Common myeloid progenitor, CD34-positive (primary cell): Measurements from ENCODE around the gene ABTB2.

Source experiments
- CTCF ChIA-PET: fragments of 350-600 bp; sonication (Branson Sonifier 250); formaldehyde crosslinking; loops from one replicate; lab custom pipeline; 2021; ENCODE audit warnings: antibody characterized with exemption; lab: Charles Lee
- POLR2A ChIA-PET: fragments of 350-600 bp; sonication (Branson Sonifier 250); formaldehyde crosslinking; loops from one replicate; lab custom pipeline; 2021; ENCODE audit warnings: antibody characterized with exemption; lab: Charles Lee
- DNase-seq, 3 donors: peaks; one replicate each; pipeline versions ENCODE4 v3.0.0 to v3.0.0-alpha.2; 2013
- H3K27ac ChIP-seq, 2 experiments: 1 replicate in 1 of 2; 2 replicates in 1 of 2; pipeline ENCODE4 v1.7.0; 2013; ENCODE audit warnings: inconsistent platforms in 2 of 2, low read length in 2 of 2, mild to moderate bottlenecking in 2 of 2, low read depth in 1 of 2, moderate library complexity in 1 of 2; ENCODE audit not compliant: severe bottlenecking in 2 of 2, insufficient read depth in 1 of 2, poor library complexity in 1 of 2
- H3K27me3 ChIP-seq, 5 experiments: replicated peaks in 2 of 5; 1 replicate in 3 of 5; 2 replicates in 2 of 5; pipeline versions ENCODE4 v1.6.1 to v1.7.0; 2013; ENCODE audit warnings: low read length in 4 of 5, mild to moderate bottlenecking in 2 of 5, moderate library complexity in 2 of 5, inconsistent platforms in 1 of 5; ENCODE audit not compliant: insufficient read depth in 5 of 5, control insufficient read depth in 4 of 5
- H3K36me3 ChIP-seq, 4 experiments: 1 replicate in 2 of 4; 2 replicates in 2 of 4; pipeline versions ENCODE4 v1.6.1 to v1.7.0; 2013; ENCODE audit warnings: low read length in 3 of 4, control low read depth in 1 of 4, mild to moderate bottlenecking in 1 of 4; ENCODE audit not compliant: control insufficient read depth in 4 of 4, insufficient read depth in 4 of 4
- H3K4me1 ChIP-seq, 4 experiments: 1 replicate in 3 of 4; 2 replicates in 1 of 4; pipeline versions ENCODE4 v1.6.1 to v1.7.1; 2013; ENCODE audit warnings: low read length in 3 of 4, mild to moderate bottlenecking in 3 of 4, control low read depth in 1 of 4, inconsistent platforms in 1 of 4, moderate library complexity in 1 of 4; ENCODE audit not compliant: control insufficient read depth in 4 of 4, insufficient read depth in 4 of 4; ENCODE audit errors: control extremely low read depth in 1 of 4
- H3K4me3 ChIP-seq, 7 experiments: 1 replicate in 4 of 7; 2 replicates in 3 of 7; pipeline versions ENCODE4 v1.5.1 to v1.7.0; 2013; ENCODE audit warnings: mild to moderate bottlenecking in 7 of 7, low read length in 6 of 7, moderate library complexity in 6 of 7, inconsistent platforms in 2 of 7, low read depth in 2 of 7, control low read depth in 1 of 7; ENCODE audit not compliant: insufficient read depth in 4 of 7, control insufficient read depth in 1 of 7; ENCODE audit errors: extremely low read depth in 1 of 7
- H3K9me3 ChIP-seq, 5 experiments: 1 replicate in 4 of 5; 2 replicates in 1 of 5; pipeline versions ENCODE4 v1.6.1 to v1.7.1; 2013; ENCODE audit warnings: low read length in 4 of 5, mild to moderate bottlenecking in 2 of 5, inconsistent platforms in 1 of 5, low read depth in 1 of 5, moderate library complexity in 1 of 5; ENCODE audit not compliant: control insufficient read depth in 4 of 5, insufficient read depth in 2 of 5; ENCODE audit errors: control extremely low read depth in 1 of 5
- WGBS: methylation state at CpG from one replicate; pipeline ENCODE4 v1.1.5; 2013; ENCODE audit not compliant: insufficient coverage; 5-methylcytosine and 5-hydroxymethylcytosine counted together

The ABTB2 gene

GRCh38 chr11:34143048-34143447 is 214.8 kb downstream of the ABTB2 start:
- Histone ChIP-seq H3K27ac (no peak overlapping the region), H3K4me3 (no peak overlapping the region), H3K4me1 (no peaks in the 10 kb centered on the region), H3K27me3 (no peaks in the 10 kb centered on the region), H3K36me3 (peaks cover 27 to 96% (median 84%) of the 10 kb centered on the region in 4 experiments), H3K9me3 (no peaks in the 10 kb centered on the region)
- ChIA-PET POLR2A (interaction anchor here (0.7 kb wide), 1 partner anchor 98 kb away, joined by 3 read pairs; no protein-coding TSS in a partner anchor), CTCF (interaction anchor here (1.0 to 4.5 kb wide), 2 partner anchors 10 to 15 kb away, joined by 3 to 20 read pairs; no protein-coding TSS in a partner anchor)
- no peak for DNase-seq
- no CpG with 5 or more reads among the region's 2 CpGs for WGBS

- Histone ChIP-seq H3K36me3 (peaks cover 29 to 96% (median 75%) of the 10 kb centered on the region in 4 experiments), H3K27me3 (no peaks in the 10 kb centered on the region), H3K9me3 (no peaks in the 10 kb centered on the region), H3K27ac (no peak overlapping the region), H3K4me3 (no peak overlapping the region), H3K4me1 (no peaks in the 10 kb centered on the region)
- ChIA-PET CTCF (interaction anchor here (1.3 to 4.5 kb wide), 2 partner anchors 13 to 212 kb away, joined by 3 to 20 read pairs; no protein-coding TSS in a partner anchor), POLR2A (no interaction called here)
- no peak for DNase-seq
- WGBS, result 98% methylated on average over 9 of the region's 11 CpGs
These were observed 217.7 kb downstream of the ABTB2 start for GRCh38 chr11:34140149-34140548.

GRCh38 chr11:34139346-34139745 is 218.5 kb downstream of the ABTB2 start:
- Histone ChIP-seq H3K4me3 (no peak overlapping the region), H3K4me1 (no peaks in the 10 kb centered on the region), H3K27me3 (no peaks in the 10 kb centered on the region), H3K36me3 (peaks cover 31 to 96% (median 75%) of the 10 kb centered on the region in 4 experiments), H3K9me3 (no peaks in the 10 kb centered on the region), H3K27ac (no peak overlapping the region)
- POLR2A ChIA-PET, result no interaction called here
- DNase-seq, result no peak
- CTCF ChIA-PET, result no interaction called here
- 98% methylated on average over 7 of the region's 7 CpGs for WGBS

- 98% methylated on average over 4 of the region's 8 CpGs for whole genome bisulfite sequencing
- no peaks in the 10 kb centered on the region for H3K9me3 ChIP-seq
- H3K27me3 ChIP-seq, result no peaks in the 10 kb centered on the region
- peaks cover 28 to 95% (median 71%) of the 10 kb centered on the region in 4 experiments for H3K36me3 ChIP-seq
- no peak for DNase-seq
- POLR2A ChIA-PET, result interaction anchor here (0.6 kb wide), 1 partner anchor 25 kb away, joined by 3 read pairs; no protein-coding TSS in a partner anchor
- no peak overlapping the region for H3K4me3 ChIP-seq
- CTCF ChIA-PET, result interaction anchor here (1.0 kb wide), 3 partner anchors 8 to 38 kb away, joined by 3 read pairs; no protein-coding TSS in a partner anchor
- no peaks in the 10 kb centered on the region for H3K4me1 ChIP-seq
- H3K27ac ChIP-seq, result no peak overlapping the region
These were observed 221.4 kb downstream of the ABTB2 start for GRCh38 chr11:34136420-34136819.

GRCh38 chr11:34135439-34135838 is 222.4 kb downstream of the ABTB2 start:
- Histone ChIP-seq H3K27ac (no peak overlapping the region), H3K36me3 (peaks cover 25 to 95% (median 72%) of the 10 kb centered on the region in 4 experiments), H3K4me1 (no peaks in the 10 kb centered on the region), H3K4me3 (no peak overlapping the region), H3K9me3 (no peaks in the 10 kb centered on the region), H3K27me3 (no peaks in the 10 kb centered on the region)
- ChIA-PET CTCF (interaction anchor here (0.9 to 1.0 kb wide), 2 partner anchors 8 to 41 kb away, joined by 3 read pairs; no protein-coding TSS in a partner anchor), POLR2A (no interaction called here)
- 100% methylated on average over 3 of the region's 3 CpGs for WGBS
- DNase-seq, result no peak

GRCh38 chr11:34134765-34135164 is 223.0 kb downstream of the ABTB2 start:
- 100% methylated on average over 3 of the region's 5 CpGs for WGBS
- ChIA-PET CTCF (no interaction called here), POLR2A (no interaction called here)
- no peak for DNase-seq
- Histone ChIP-seq H3K4me3 (no peak overlapping the region), H3K36me3 (peaks cover 25 to 92% (median 71%) of the 10 kb centered on the region in 4 experiments), H3K27ac (no peak overlapping the region), H3K9me3 (no peaks in the 10 kb centered on the region), H3K4me1 (no peaks in the 10 kb centered on the region), H3K27me3 (no peaks in the 10 kb centered on the region)

- no peak overlapping the region for H3K4me3 ChIP-seq
- DNase-seq, result no peak
- H3K27ac ChIP-seq, result no peak overlapping the region
- ChIA-PET POLR2A (no interaction called here), CTCF (interaction anchor here (0.7 to 1.2 kb wide), 4 partner anchors 21 to 327 kb away, joined by 3 to 4 read pairs (median 3); no protein-coding TSS in a partner anchor)
- no peaks in the 10 kb centered on the region for H3K4me1 ChIP-seq
- WGBS, result 94% methylated on average over 4 of the region's 4 CpGs
- peaks cover 28 to 89% (median 66%) of the 10 kb centered on the region in 4 experiments for H3K36me3 ChIP-seq
- peaks cover 0 to 6% (median 2%) of the 10 kb centered on the region in 5 experiments for H3K9me3 ChIP-seq
- H3K27me3 ChIP-seq, result no peaks in the 10 kb centered on the region
These were observed 225.4 kb downstream of the ABTB2 start for GRCh38 chr11:34132261-34132965.
